Measurements from ENCODE around the gene C9orf153. TPM values are rescaled to one million over a fixed set of nuclear protein-coding genes. Genes with fewer than 3 reads are reported as not detected.

Gene C9orf153
- total and polyA plus RNA-seq, 2 donors (not counting 1 experiment from before 2014, with no cell fraction given), result 0.67 TPM; not detected in 1

DNA sequence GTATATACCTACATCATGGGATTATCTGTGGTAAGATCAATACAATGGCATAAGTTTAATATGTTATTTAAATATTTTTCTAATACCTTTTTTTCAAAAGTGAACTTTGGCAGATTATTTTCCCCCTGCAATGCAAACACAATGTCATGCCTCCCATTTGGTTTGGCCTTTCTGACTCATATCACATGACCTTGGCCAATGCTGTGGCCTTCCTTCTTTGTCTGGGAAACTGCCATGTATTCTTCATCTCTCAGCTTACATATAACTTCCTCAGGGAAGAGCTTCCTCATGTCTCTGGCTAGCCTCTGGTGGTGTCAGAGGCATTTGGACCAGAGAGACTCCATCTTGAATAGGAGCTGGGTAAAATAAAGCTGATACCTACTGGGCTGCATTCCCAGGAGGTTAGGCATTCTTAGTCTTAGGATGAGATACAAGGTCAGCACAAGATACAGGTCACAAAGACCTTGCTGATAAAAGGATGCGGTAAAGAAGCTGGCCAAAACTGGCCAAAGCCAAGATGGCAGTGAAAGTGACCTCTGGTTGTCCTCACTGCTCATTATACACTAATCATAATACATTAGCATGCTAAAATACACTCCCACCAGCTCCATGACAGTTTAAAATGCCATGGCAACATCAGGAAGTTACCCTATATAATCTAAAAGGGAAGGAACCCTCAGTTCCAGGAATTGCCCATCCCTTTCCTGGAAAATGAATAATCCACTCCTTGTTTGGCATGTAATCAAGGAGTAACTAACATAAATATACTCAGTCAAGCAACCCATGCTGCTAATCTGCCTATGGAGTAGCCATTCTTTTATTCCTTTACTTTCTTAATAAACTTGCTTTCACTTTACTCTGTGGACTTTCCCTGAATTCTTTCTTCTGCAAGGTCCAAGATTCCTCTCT lies 76.0 kb downstream of the C9orf153 start:
- Mint-ChIP-seq H3K4me1 (no peaks in the 10 kb centered on the region), H3K27me3 (peaks cover 13% of the 10 kb centered on the region), H3K9me3 (ENCODE audit: insufficient read depth) (peaks cover under 1% of the 10 kb centered on the region), H3K27ac (no peak overlapping the region), H3K4me3 (no peak overlapping the region)
- Histone ChIP-seq H3K4me2 (replicated peaks; ENCODE audit: low read depth, low read length, poor library complexity, severe bottlenecking) (no peak overlapping the region), H3K27ac (ENCODE audit: low read length in 2 of 2) (no peak overlapping the region), H3K36me3 (replicated peaks in 1 of 2; ENCODE audit: control extremely low read depth in 1 of 2, control insufficient read depth in 1 of 2, extremely low read depth in 1 of 2, insufficient read depth in 2 of 2, low read length in 1 of 2) (no peaks in the 10 kb centered on the region), H3K27me3 (replicated peaks in 1 of 4; ENCODE audit: control extremely low read depth in 1 of 4, control insufficient read depth in 3 of 4, insufficient read depth in 4 of 4, low read length in 3 of 4) (peaks cover 0 to 4% (median 0%) of the 10 kb centered on the region in 4 experiments), H4K20me1 (ENCODE audit: control insufficient read depth, insufficient read depth, low read length, poor library complexity, severe bottlenecking) (no peaks in the 10 kb centered on the region), H3K4me3 (ENCODE audit: control extremely low read depth in 1 of 5, extremely low read depth in 1 of 5, insufficient read depth in 1 of 5, low read depth in 2 of 5, low read length in 4 of 5) (no peak overlapping the region), H3K9me3 (ENCODE audit: control extremely low read depth in 1 of 3, control insufficient read depth in 2 of 3, insufficient read depth in 1 of 3, low read length in 2 of 3) (no peaks in the 10 kb centered on the region), H3K4me1 (ENCODE audit: control insufficient read depth in 2 of 2, insufficient read depth in 2 of 2, low read length in 2 of 2) (no peaks in the 10 kb centered on the region), H3K79me2 (ENCODE audit: control insufficient read depth, insufficient read depth, low read length) (no peaks in the 10 kb centered on the region), H3K9ac (ENCODE audit: low read length) (no peak overlapping the region), H2AFZ (ENCODE audit: insufficient read depth, low read depth, low read length, poor library complexity, severe bottlenecking) (no peak overlapping the region)
- no CpG with 5 or more reads among the region's 1 CpG for WGBS (ENCODE audit: insufficient coverage)
- TF ChIP-seq EZH2 (IDR thresholded peaks at IDR 0.05; ENCODE audit: borderline replicate concordance, insufficient read depth, low read depth, low read length, poor library complexity, severe bottlenecking), result no peak
- TF ChIP-seq, protein P1, sequence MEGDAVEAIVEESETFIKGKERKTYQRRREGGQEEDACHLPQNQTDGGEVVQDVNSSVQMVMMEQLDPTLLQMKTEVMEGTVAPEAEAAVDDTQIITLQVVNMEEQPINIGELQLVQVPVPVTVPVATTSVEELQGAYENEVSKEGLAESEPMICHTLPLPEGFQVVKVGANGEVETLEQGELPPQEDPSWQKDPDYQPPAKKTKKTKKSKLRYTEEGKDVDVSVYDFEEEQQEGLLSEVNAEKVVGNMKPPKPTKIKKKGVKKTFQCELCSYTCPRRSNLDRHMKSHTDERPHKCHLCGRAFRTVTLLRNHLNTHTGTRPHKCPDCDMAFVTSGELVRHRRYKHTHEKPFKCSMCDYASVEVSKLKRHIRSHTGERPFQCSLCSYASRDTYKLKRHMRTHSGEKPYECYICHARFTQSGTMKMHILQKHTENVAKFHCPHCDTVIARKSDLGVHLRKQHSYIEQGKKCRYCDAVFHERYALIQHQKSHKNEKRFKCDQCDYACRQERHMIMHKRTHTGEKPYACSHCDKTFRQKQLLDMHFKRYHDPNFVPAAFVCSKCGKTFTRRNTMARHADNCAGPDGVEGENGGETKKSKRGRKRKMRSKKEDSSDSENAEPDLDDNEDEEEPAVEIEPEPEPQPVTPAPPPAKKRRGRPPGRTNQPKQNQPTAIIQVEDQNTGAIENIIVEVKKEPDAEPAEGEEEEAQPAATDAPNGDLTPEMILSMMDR (IDR thresholded peaks at IDR 0.05), result no peak
- CTCF ChIA-PET, result no interaction called here
- ATAC-seq (ENCODE audit: low read depth), result no peak
- DNase-seq, result no peak
- POLR2A ChIA-PET, result no interaction called here
- intact Hi-C loops (cut with micrococcal nuclease), result no loop called here
